HepG2 (cell line): Measurements from ENCODE around the gene TRIP6. TPM values are rescaled to one million over a fixed set of nuclear protein-coding genes. Genes with fewer than 3 reads are reported as not detected.

Source experiments
- ARNTL ChIP-seq: sonication (generic); formaldehyde crosslinking; IDR thresholded peaks from 2 replicates; pipeline ENCODE4 v1.4.0; 2020; ENCODE audit warnings: mild to moderate bottlenecking, missing genetic modification reagents
- ATF7-NPFF ChIP-seq: sonication (generic); formaldehyde crosslinking; IDR thresholded peaks from 2 replicates; pipeline ENCODE4 v1.8.1; 2023; ENCODE audit warnings: mild to moderate bottlenecking, low read depth, missing genetic modification reagents, moderate library complexity
- FOXO4 ChIP-seq: sonication (generic); formaldehyde crosslinking; conservative IDR thresholded peaks from 2 replicates; pipeline ENCODE4 v1.8.1; 2023; ENCODE audit warnings: missing genetic modification reagents
- HMG20B ChIP-seq: conservative IDR thresholded peaks from 2 replicates; pipeline ENCODE4 v1.6.1; 2016; ENCODE audit warnings: missing genetic modification reagents, missing compliant biosample characterization
- HOXD1 ChIP-seq: sonication (generic); formaldehyde crosslinking; IDR thresholded peaks from 2 replicates; pipeline ENCODE4 v1.5.0; 2020; ENCODE audit warnings: missing genetic modification reagents
- ISL2 ChIP-seq: sonication (generic); formaldehyde crosslinking; IDR thresholded peaks from 2 replicates; pipeline ENCODE4 v1.5.0; 2020; ENCODE audit warnings: missing genetic modification reagents
- KMT2A ChIP-seq: sonication (generic); formaldehyde crosslinking; IDR thresholded peaks from 2 replicates; pipeline ENCODE4 v1.4.0; 2020; ENCODE audit warnings: missing genetic modification reagents
- NAIF1 ChIP-seq: sonication (generic); formaldehyde crosslinking; IDR thresholded peaks from 2 replicates; pipeline ENCODE4 v1.5.0; 2020; ENCODE audit warnings: mild to moderate bottlenecking, missing genetic modification reagents, borderline replicate concordance
- NFKB2 ChIP-seq: sonication (generic); formaldehyde crosslinking; IDR thresholded peaks from 2 replicates; pipeline ENCODE4 v1.4.0; 2020; ENCODE audit warnings: missing genetic modification reagents, borderline replicate concordance
- POLR2AphosphoS5 ChIP-seq: IDR thresholded peaks from 2 replicates; pipeline ENCODE4 v1.6.1; 2012; ENCODE audit warnings: low read depth, low read length
- TBP ChIP-seq: sonication (generic); formaldehyde crosslinking; IDR thresholded peaks from 2 replicates; pipeline ENCODE4 v1.5.0; 2020; ENCODE audit warnings: missing genetic modification reagents
- ZBTB1 ChIP-seq: sonication (generic); formaldehyde crosslinking; IDR thresholded peaks from 2 replicates; pipeline ENCODE4 v1.4.0; 2020; ENCODE audit warnings: missing genetic modification reagents, borderline replicate concordance
- ZNF256 ChIP-seq: sonication (generic); formaldehyde crosslinking; conservative IDR thresholded peaks from 2 replicates; pipeline ENCODE4 v1.4.0; 2020; ENCODE audit warnings: missing genetic modification reagents
- ZSCAN20 ChIP-seq: sonication (generic); formaldehyde crosslinking; IDR thresholded peaks from 2 replicates; pipeline ENCODE4 v1.4.0; 2020; ENCODE audit warnings: missing genetic modification reagents, mild to moderate bottlenecking, borderline replicate concordance
- ZSCAN25 ChIP-seq: sonication (generic); formaldehyde crosslinking; IDR thresholded peaks from 2 replicates; pipeline ENCODE4 v1.8.0; 2022; ENCODE audit warnings: mild to moderate bottlenecking, missing genetic modification reagents
- polyA plus RNA-seq, 8 experiments: library from polyadenylated mRNA; depleted of rRNA in 3 of 8; stranded (reverse) in 7 of 8; unstranded in 1 of 8; fragments of >200 nt; fragmentation: Illumina TruSeq in 4 of 8; extraction: Trizol in 4 of 8; gene quantifications; 2 replicates each; pipeline versions ENCODE4 v1.2.1 to v1.2.3, GENCODE V29; 2011 to 2016; ENCODE audit warnings: low read depth in 4 of 8, missing spikeins in 1 of 8, mixed read lengths in 1 of 8; ENCODE audit not compliant: insufficient read depth in 1 of 8
- total RNA-seq, 5 experiments: library from RNA; depleted of rRNA; stranded (reverse); fragments of >200 nt; fragmentation: Illumina TruSeq; extraction: Trizol; gene quantifications; 2 replicates each; pipeline ENCODE4 v1.2.3, GENCODE V29; 2016; ENCODE audit warnings: low read depth in 1 of 5
- TF ChIP-seq, protein P1 (sequence below): sonication (generic); formaldehyde crosslinking; IDR thresholded peaks from 2 replicates; pipeline ENCODE4 v1.8.1; 2023; ENCODE audit warnings: mild to moderate bottlenecking, missing genetic modification reagents, borderline replicate concordance
- TF ChIP-seq, protein P2 (sequence below): sonication (generic); formaldehyde crosslinking; IDR thresholded peaks from 2 replicates; pipeline ENCODE4 v1.4.0; 2020; ENCODE audit warnings: missing genetic modification reagents
- TF ChIP-seq, protein P3 (sequence below): sonication (generic); formaldehyde crosslinking; IDR thresholded peaks from 2 replicates; pipeline ENCODE4 v1.4.0; 2020; ENCODE audit warnings: mild to moderate bottlenecking, missing genetic modification reagents

The TRIP6 gene
- total and polyA plus RNA-seq, 2 of the 13 experiments (the other 11 are each of a cell fraction or from before 2014, with no cell fraction given): 0.34 to 0.38 TPM

- TF ChIP-seq NAIF1 (CRISPR knock-in tag): no peak
- TF ChIP-seq POLR2AphosphoS5: 0 out of 2 replicates have a peak, but pooled peaks have one; percentile 53
- TF ChIP-seq KMT2A (CRISPR knock-in tag): peak; percentile 75
- TF ChIP-seq ZBTB1: 0 out of 2 replicates have a peak, but pooled peaks have one; percentile 49
- TF ChIP-seq ATF7-NPFF: peak; percentile 94
- TF ChIP-seq, protein P1, sequence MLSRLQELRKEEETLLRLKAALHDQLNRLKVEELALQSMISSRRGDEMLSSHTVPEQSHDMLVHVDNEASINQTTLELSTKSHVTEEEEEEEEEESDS (CRISPR knock-in tag): no peak
- peak; percentile 89; the same call in 1 of the 2 replicates for TF ChIP-seq ZSCAN20 (CRISPR knock-in tag)
- TF ChIP-seq NFKB2 (CRISPR knock-in tag): peak; percentile 6; the same call in 1 of the 2 replicates
- no peak; the same call in none of the 2 replicates for TF ChIP-seq ISL2 (CRISPR knock-in tag)
- peak; percentile 96 for TF ChIP-seq ZSCAN25
- TF ChIP-seq, protein P2, sequence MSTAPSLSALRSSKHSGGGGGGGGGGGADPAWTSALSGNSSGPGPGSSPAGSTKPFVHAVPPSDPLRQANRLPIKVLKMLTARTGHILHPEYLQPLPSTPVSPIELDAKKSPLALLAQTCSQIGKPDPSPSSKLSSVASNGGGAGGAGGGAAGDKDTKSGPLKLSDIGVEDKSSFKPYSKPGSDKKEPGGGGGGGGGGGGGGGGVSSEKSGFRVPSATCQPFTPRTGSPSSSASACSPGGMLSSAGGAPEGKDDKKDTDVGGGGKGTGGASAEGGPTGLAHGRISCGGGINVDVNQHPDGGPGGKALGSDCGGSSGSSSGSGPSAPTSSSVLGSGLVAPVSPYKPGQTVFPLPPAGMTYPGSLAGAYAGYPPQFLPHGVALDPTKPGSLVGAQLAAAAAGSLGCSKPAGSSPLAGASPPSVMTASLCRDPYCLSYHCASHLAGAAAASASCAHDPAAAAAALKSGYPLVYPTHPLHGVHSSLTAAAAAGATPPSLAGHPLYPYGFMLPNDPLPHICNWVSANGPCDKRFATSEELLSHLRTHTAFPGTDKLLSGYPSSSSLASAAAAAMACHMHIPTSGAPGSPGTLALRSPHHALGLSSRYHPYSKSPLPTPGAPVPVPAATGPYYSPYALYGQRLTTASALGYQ: peak; percentile 42; the same call in 1 of the 2 replicates
- TF ChIP-seq HMG20B (CRISPR knock-in tag): 0 out of 2 replicates have a peak, but pooled peaks have one; percentile 32
- TF ChIP-seq FOXO4 (CRISPR knock-in tag): no peak
- TF ChIP-seq ZNF256 (CRISPR knock-in tag): 0 out of 2 replicates have a peak, but pooled peaks have one; percentile 56
- TF ChIP-seq HOXD1 (CRISPR knock-in tag): no peak
- TF ChIP-seq, protein P3, sequence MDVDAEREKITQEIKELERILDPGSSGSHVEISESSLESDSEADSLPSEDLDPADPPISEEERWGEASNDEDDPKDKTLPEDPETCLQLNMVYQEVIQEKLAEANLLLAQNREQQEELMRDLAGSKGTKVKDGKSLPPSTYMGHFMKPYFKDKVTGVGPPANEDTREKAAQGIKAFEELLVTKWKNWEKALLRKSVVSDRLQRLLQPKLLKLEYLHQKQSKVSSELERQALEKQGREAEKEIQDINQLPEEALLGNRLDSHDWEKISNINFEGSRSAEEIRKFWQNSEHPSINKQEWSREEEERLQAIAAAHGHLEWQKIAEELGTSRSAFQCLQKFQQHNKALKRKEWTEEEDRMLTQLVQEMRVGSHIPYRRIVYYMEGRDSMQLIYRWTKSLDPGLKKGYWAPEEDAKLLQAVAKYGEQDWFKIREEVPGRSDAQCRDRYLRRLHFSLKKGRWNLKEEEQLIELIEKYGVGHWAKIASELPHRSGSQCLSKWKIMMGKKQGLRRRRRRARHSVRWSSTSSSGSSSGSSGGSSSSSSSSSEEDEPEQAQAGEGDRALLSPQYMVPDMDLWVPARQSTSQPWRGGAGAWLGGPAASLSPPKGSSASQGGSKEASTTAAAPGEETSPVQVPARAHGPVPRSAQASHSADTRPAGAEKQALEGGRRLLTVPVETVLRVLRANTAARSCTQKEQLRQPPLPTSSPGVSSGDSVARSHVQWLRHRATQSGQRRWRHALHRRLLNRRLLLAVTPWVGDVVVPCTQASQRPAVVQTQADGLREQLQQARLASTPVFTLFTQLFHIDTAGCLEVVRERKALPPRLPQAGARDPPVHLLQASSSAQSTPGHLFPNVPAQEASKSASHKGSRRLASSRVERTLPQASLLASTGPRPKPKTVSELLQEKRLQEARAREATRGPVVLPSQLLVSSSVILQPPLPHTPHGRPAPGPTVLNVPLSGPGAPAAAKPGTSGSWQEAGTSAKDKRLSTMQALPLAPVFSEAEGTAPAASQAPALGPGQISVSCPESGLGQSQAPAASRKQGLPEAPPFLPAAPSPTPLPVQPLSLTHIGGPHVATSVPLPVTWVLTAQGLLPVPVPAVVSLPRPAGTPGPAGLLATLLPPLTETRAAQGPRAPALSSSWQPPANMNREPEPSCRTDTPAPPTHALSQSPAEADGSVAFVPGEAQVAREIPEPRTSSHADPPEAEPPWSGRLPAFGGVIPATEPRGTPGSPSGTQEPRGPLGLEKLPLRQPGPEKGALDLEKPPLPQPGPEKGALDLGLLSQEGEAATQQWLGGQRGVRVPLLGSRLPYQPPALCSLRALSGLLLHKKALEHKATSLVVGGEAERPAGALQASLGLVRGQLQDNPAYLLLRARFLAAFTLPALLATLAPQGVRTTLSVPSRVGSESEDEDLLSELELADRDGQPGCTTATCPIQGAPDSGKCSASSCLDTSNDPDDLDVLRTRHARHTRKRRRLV: peak; percentile 86; the same call in 1 of the 2 replicates
- no peak for TF ChIP-seq TBP (CRISPR knock-in tag)
- TF ChIP-seq ARNTL (CRISPR knock-in tag): no peak
Observed at GRCh38 chr7:100888988-100889750, 22.0 kb downstream of the TRIP6 start, which contains the start of gene UFSP1 (continued).
